ENCODE measurements around the gene TMEM256. TPM values are rescaled to one million over a fixed set of nuclear protein-coding genes. Genes with fewer than 3 reads are reported as not detected.
A peak's percentile ranks its signal among the peaks of the same experiment; 100 is the strongest.

TMEM256 gene
- polyA plus RNA-seq, 1 donor from 2014 or later, result 84.7 TPM

DNA sequence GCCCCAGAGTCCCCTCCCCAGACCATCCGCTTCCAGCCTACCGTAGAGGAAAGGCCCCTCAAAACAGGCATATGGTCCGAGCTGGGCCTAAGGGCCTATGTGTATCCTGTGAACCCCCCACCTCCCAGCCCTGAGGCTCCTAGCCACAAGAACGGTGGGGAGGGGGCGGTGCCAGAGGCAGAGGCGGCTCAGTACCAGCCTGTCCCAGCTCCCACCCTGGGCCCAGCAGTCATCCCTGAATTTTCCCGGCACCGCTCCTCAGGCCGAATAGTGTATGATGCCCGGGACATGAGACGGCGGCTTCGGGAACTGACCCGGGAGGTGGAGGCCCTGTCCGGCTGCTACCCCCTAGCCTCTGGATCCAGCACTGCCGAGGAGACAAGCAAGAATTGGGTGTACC, 17.3 kb upstream of the TMEM256 start:
- peaks cover 9% of the 10 kb centered on the region for H3K27me3 Mint-ChIP-seq
- no peak overlapping the region for H3K4me3 Mint-ChIP-seq
- no peaks in the 10 kb centered on the region for H3K36me3 Mint-ChIP-seq
- H3K4me1 Mint-ChIP-seq, result no peaks in the 10 kb centered on the region
- H3K9me3 Mint-ChIP-seq, result no peaks in the 10 kb centered on the region
- no peak overlapping the region for H3K27ac Mint-ChIP-seq

DNA sequence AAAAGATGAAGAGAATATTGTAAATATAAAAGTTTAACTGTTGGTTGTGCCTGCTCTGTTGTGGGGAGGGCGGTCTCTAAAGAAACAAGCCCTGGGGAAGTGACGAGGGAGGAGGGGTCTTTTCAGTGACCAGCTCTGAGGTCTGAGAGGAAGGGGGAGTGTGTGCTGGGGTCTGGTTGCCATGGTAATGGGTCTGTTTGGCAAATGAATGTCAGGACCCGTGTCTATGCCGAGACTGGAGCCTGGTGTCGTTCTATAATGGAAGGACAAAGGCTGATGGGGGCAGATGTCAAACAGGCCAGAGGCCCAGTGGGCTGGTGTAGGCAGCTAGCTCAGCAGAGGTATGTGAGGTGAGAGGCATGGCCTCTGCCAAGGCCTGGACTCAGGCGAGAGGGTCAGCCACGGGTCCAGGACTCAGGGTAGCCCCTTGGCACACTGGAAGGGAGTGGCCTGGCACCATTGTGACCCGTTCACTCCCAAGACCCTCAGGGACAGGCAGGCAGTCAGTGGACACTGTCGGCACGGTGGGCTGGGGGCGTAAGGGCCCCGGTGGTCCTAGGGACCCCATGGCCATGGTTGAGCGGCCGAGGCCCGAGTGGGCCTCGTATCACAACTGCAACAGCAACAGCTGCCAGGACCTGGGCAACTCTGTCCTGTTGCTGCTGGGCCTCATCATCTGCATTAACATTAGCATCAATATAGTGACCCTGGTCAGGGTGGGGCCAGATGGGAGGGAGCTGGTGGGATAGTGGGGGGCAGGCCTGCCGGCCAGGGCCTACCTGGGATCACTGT, 16.1 kb upstream of the TMEM256 start, which contains the start of gene SPEM1:
Gene SPEM1 (plus strand): TSS at position 506 of the 792 bp plus-strand sequence. CDS start 61 bp downstream, at position 567.
- Mint-ChIP-seq H3K9me3 (no peaks in the 10 kb centered on the region), H3K27ac (no peak within 1 kb of the TSS), H3K4me3 (no peak within 1 kb of the TSS), H3K27me3 (peaks cover 7% of the 10 kb centered on the region), H3K36me3 (no peaks in the 10 kb centered on the region), H3K4me1 (no peaks in the 10 kb centered on the region)

DNA sequence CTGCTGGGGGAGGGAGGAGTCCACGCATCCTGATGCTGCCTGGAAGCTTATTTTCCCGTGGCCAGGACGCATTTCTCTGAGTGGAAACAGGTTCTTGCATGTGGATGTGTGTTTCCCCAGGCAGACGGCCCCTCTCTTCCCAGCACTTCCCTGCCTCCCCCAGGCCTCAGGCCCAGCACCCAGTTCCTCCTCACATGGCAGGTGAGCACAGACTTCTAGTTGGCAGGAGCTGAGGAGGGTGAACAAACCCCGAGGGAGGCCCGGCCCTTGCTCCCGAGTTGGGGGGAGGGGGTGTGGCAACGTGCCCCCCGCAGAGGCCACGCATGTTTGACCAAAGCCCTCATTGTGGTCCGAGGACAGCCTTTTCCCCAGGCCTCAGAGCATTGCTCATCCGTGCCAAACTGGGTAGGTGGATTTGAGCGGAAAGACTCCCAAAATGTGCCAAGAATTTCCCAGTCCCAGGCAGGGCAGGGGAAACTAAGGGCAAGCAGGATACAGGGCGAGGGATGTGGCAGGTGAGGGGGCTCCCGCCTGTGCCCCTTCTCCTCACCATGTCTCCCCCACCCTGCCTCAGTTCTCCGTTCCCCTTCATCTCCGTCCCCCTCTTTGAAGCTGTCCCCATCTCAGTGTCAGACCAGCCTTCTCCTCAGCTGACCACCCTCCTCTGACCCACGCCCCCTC, 14.7 kb upstream of the TMEM256 start:
- no peak overlapping the region for H3K27ac Mint-ChIP-seq
- H3K4me1 Mint-ChIP-seq, result no peaks in the 10 kb centered on the region
- peaks cover 7% of the 10 kb centered on the region for H3K27me3 Mint-ChIP-seq
- H3K36me3 Mint-ChIP-seq, result no peaks in the 10 kb centered on the region
- H3K4me3 Mint-ChIP-seq, result no peak overlapping the region
- no peaks in the 10 kb centered on the region for H3K9me3 Mint-ChIP-seq

DNA sequence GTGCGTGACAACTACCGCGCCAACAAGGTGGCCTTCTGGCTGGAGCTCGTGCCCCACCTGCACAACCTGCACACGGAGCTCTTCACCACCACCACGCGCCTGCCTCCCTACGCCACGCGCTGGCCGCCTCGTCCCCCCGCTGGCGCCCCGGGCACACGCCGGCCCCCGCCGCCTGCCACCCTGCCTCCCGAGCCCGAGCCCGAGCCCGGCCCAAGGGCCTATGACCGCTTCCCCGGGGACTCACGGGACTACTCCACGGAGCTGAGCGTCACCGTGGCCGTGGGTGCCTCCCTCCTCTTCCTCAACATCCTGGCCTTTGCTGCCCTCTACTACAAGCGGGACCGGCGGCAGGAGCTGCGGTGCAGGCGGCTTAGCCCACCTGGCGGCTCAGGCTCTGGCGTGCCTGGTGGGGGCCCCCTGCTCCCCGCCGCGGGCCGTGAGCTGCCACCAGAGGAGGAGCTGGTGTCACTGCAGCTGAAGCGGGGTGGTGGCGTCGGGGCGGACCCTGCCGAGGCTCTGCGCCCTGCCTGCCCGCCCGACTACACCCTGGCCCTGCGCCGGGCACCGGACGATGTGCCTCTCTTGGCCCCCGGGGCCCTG, 13.3 kb upstream of the TMEM256 start:
- H3K4me1 Mint-ChIP-seq, result no peaks in the 10 kb centered on the region
- H3K36me3 Mint-ChIP-seq, result no peaks in the 10 kb centered on the region
- peaks cover 7% of the 10 kb centered on the region for H3K27me3 Mint-ChIP-seq
- H3K27ac Mint-ChIP-seq, result no peak overlapping the region
- no peak overlapping the region for H3K4me3 Mint-ChIP-seq
- H3K9me3 Mint-ChIP-seq, result no peaks in the 10 kb centered on the region

DNA sequence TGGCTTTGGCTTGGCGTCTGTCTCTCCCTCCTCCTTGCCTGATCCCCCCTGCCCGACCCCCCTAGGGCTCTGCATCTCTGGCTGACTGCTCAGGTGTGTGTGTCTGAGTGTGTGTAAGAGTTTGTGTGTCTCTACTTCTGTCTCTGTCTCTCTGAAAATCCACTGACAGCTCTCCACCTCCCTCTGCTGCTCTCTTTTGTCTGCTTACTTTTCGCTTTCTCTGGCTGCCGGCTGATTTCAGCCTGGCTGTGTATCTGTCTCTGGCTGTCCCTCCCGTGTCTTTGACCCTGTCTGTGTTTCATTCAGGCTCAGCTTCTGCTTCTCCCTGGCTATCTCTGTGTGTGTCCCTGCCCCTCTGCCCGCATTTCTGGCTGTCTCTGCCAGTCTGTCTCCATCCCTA, 12.4 kb upstream of the TMEM256 start:
- H3K27ac Mint-ChIP-seq, result peak overlapping the region in 1 of 3 donors; percentile 75
- no peak overlapping the region for H3K4me3 Mint-ChIP-seq

DNA sequence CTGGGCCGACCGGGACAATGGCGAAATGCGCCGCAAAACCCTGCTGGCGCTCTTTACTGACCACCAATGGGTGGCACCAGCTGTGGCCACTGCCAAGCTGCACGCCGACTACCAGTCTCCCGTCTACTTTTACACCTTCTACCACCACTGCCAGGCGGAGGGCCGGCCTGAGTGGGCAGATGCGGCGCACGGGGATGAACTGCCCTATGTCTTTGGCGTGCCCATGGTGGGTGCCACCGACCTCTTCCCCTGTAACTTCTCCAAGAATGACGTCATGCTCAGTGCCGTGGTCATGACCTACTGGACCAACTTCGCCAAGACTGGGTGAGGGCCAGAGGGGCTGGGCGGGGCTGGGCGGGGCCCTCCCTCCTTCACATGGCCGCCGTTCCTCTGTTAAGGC, 11.9 kb upstream of the TMEM256 start:
- H3K4me3 Mint-ChIP-seq, result no peak overlapping the region
- no peak overlapping the region for H3K27ac Mint-ChIP-seq
- peaks cover 7% of the 10 kb centered on the region for H3K27me3 Mint-ChIP-seq
- H3K4me1 Mint-ChIP-seq, result no peaks in the 10 kb centered on the region
- no peaks in the 10 kb centered on the region for H3K9me3 Mint-ChIP-seq
- H3K36me3 Mint-ChIP-seq, result no peaks in the 10 kb centered on the region

More for the DNA sequence above, 12.4 kb upstream of the TMEM256 start:
- Mint-ChIP-seq H3K4me1 (no peaks in the 10 kb centered on the region), H3K27me3 (peaks cover 7% of the 10 kb centered on the region), H3K36me3 (no peaks in the 10 kb centered on the region), H3K9me3 (no peaks in the 10 kb centered on the region)

DNA sequence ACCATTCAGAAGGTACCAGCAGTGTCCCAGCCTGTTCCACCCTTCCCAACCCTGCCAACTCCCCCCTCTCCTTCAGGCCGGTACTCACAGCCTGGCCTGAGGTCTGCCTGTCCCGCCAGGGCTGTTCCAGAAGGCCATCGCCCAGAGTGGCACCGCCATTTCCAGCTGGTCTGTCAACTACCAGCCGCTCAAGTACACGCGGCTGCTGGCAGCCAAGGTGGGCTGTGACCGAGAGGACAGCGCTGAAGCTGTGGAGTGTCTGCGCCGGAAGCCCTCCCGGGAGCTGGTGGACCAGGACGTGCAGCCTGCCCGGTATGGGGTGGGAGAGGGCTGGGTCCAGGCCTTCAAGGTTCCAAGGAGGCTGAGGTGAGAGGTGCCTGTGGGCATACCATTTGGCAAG, 10.9 kb upstream of the TMEM256 start:
- H3K36me3 Mint-ChIP-seq, result no peaks in the 10 kb centered on the region
- peak overlapping the region in 1 of 3 donors; percentile 62 for H3K27ac Mint-ChIP-seq
- peaks cover 6% of the 10 kb centered on the region for H3K27me3 Mint-ChIP-seq
- H3K9me3 Mint-ChIP-seq, result no peaks in the 10 kb centered on the region
- no peaks in the 10 kb centered on the region for H3K4me1 Mint-ChIP-seq
- no peak overlapping the region for H3K4me3 Mint-ChIP-seq

DNA sequence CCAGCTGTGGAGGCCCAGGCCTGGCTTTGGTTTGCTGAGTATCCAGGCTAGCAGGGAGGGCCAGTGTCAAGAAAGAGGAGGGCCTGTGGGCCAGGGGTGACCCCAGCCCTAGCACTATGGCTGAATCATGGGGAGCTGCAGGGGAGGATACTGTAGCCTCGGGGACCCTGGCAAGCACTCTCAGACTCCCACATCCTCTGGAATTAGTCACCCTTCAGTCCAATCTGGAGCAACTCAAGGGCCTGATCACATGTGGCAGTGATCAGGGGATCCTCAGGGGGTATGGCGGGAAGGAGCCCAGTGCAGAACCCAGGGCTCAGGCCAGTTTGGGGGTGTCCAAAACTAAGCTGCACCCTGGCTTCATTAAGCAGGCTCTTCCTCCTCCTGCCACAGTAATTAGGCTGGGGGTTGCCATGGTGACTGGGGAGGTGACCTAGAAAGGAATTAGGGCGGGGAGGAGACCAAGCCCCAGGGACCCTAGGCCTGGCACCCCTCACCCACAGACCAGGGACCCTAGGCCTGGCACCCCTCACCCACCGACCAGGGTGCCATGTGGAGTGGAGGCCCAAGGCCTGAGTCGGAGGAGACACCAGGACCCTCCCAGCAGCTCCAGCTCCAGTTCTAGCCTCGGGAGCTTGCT, 9.6 kb upstream of the TMEM256 start:
- no peaks in the 10 kb centered on the region for H3K9me3 Mint-ChIP-seq
- H3K4me1 Mint-ChIP-seq, result no peaks in the 10 kb centered on the region
- no peaks in the 10 kb centered on the region for H3K36me3 Mint-ChIP-seq
- H3K4me3 Mint-ChIP-seq, result no peak overlapping the region
- H3K27ac Mint-ChIP-seq, result no peak overlapping the region
- peaks cover 3% of the 10 kb centered on the region for H3K27me3 Mint-ChIP-seq

DNA sequence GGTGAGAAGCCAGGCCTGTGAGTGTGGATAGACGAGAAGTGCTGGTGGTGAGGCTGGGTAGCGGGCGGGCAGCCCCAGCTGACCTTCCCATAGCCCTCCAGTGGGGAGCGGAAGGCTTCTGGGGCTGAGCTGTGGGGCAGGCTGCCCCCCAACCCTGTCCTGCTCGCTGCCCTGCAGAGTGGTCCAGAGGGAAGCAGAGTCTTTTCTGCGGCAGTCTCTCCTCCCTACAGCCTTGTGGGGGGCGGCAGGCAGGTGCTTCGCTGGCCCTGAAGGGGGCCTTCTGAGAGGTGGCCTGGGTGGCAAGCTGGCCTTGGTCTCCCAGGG, 7.5 kb upstream of the TMEM256 start:
- Mint-ChIP-seq H3K4me3 (no peak overlapping the region), H3K27ac (no peak overlapping the region), H3K36me3 (no peaks in the 10 kb centered on the region)

DNA sequence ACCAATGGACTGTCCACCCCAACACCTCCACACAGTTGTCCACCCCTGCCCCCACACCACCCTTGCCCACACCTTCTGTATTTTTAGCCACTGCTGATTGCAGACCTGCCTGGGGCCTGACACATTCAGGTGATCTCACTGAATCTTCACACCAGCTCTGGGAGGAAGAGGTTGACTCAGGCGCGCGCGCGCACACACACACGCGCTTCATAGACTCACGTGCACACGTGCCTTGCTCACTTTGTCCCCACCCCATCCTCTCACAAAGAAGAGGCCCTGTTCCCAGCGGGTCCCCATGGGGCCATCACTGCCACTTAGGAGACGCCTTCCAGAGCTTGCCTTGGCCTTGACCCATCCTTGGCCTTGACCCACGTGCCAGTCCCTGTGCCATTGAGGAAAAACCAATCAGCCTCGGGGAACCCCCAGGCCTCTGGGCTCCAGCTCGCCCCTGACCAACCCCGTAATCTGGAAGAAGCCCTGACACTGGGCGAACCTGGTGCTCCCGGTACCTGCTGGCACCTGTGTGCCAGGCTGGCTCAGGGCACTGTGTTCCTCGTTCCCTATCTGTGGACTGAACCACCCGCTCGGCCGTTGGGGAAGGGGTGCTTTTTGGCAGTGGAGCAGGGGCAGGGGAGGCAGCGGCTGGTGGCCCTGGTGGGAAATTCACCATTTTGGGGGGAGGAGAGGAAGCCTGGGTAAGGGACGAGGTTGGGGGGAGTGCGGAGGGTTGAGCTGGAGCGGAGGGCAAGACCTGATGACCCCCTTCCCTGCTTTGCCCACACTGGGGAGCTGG, 6.9 kb upstream of the TMEM256 start:
- H3K9me3 Mint-ChIP-seq, result no peaks in the 10 kb centered on the region
- peaks cover 0 to 4% (median 2%) of the 10 kb centered on the region in 3 donors for H3K4me1 Mint-ChIP-seq
- peaks cover 3% of the 10 kb centered on the region for H3K27me3 Mint-ChIP-seq
- no peaks in the 10 kb centered on the region for H3K36me3 Mint-ChIP-seq
- no peak overlapping the region for H3K27ac Mint-ChIP-seq
- H3K4me3 Mint-ChIP-seq, result peak overlapping the region in 1 of 4 donors; percentile 74

More for the DNA sequence above, 7.5 kb upstream of the TMEM256 start:
- H3K27me3 Mint-ChIP-seq, result peaks cover 3% of the 10 kb centered on the region
- H3K9me3 Mint-ChIP-seq, result no peaks in the 10 kb centered on the region
- peaks cover 0 to 2% (median 0%) of the 10 kb centered on the region in 3 donors for H3K4me1 Mint-ChIP-seq

DNA sequence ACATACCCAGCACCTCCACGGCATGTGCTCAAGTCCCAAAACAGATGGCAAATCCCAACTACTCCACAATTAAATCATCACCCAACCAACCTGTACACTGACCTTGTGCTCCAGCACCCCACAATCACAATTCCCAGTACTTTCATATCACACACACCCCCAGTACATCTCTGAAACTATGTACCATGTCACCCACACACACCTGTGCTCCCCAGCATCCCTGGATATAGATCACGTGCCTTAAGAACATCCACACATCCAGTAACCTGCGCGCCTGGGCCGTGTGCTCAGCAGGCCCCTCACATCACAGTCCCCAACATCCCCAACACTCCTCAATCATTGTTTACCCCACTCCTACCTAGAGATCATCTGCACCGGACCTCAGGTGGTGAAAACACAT, 5.8 kb upstream of the TMEM256 start:
- Mint-ChIP-seq H3K27ac (peak overlapping the region in 1 of 3 donors; percentile 84), H3K9me3 (no peaks in the 10 kb centered on the region), H3K4me3 (peak overlapping the region in 1 of 4 donors; percentile 5), H3K36me3 (no peaks in the 10 kb centered on the region), H3K27me3 (peaks cover 6% of the 10 kb centered on the region), H3K4me1 (peaks cover 0 to 6% (median 2%) of the 10 kb centered on the region in 3 donors)

DNA sequence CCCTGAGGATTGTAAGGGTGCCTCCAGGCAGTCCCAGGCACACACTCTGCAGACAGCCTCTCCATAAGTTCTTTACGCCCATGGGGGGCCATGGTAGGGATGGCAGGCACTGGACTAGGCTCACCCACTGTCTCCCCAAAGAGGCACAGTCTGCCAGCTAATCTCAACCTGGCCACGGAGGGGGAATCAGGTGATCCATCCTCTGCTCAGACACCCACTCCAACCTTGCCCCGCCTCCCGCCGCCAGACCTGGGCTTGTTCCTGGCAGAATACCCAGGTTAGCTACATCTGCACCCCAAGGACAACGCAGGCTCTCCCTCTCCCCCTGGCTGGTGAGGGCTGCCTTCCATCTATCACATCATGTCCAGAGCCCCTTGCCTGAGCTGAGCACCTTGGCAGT, 5.0 kb upstream of the TMEM256 start:
- Mint-ChIP-seq H3K27me3 (peaks cover 6% of the 10 kb centered on the region), H3K4me3 (peak overlapping the region in 1 of 4 donors; percentile 5), H3K36me3 (no peaks in the 10 kb centered on the region), H3K27ac (no peak overlapping the region), H3K4me1 (peaks cover 2 to 10% (median 4%) of the 10 kb centered on the region in 3 donors), H3K9me3 (no peaks in the 10 kb centered on the region)

DNA sequence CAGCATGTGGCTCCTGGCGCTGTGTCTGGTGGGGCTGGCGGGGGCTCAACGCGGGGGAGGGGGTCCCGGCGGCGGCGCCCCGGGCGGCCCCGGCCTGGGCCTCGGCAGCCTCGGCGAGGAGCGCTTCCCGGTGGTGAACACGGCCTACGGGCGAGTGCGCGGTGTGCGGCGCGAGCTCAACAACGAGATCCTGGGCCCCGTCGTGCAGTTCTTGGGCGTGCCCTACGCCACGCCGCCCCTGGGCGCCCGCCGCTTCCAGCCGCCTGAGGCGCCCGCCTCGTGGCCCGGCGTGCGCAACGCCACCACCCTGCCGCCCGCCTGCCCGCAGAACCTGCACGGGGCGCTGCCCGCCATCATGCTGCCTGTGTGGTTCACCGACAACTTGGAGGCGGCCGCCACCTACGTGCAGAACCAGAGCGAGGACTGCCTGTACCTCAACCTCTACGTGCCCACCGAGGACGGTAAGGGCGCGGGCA, 4.4 kb upstream of the TMEM256 start:
- Mint-ChIP-seq H3K27me3 (peaks cover 6% of the 10 kb centered on the region), H3K4me1 (peaks cover 3 to 12% (median 5%) of the 10 kb centered on the region in 3 donors), H3K36me3 (no peaks in the 10 kb centered on the region), H3K27ac (no peak overlapping the region), H3K4me3 (no peak overlapping the region), H3K9me3 (no peaks in the 10 kb centered on the region)

DNA sequence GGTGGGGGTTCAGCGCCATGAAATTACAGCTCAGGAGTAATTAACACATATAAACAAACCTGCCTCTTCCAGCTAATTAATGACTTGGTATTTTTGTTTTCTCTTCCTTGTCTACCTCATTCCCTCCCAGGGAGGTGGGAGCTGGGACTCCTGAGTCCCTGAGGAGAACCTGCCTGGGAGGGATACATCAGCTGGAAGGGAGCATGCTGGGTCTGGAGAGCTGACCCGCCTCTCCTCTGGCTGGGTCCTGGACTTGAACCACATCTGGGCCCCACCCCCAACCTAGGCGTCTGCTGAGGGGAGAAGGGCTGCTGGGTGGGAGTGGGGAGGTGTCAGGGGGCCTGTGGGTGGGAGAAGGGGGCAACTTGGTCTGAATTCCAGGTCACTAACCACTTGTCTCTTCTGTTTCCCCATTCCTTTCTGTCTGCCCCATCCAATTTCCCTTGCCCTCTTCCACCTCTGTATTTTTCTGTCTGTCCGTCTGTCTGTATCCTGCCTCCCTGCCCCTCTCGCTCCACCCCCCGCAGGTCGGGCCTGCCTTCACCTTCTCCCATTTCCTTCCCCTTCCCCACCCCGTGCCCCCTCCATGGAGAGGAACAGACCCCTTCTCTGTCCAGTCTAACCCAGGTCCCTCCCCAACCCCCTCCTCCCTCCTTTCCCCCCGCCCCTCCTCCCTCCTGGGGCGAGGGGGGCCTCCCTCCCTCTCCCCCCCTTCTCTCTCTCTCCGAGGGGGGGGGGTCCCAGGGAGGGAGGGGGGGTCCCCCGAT, 3.8 kb upstream of the TMEM256 start, which contains the start of gene NLGN2:
Gene NLGN2 (plus strand): TSS at position 361 of the 767 bp plus-strand sequence. CDS start 411 bp downstream, outside the sequence.
- H3K27me3 Mint-ChIP-seq, result peaks cover 6% of the 10 kb centered on the region
- peaks cover 5 to 16% (median 8%) of the 10 kb centered on the region in 3 donors for H3K4me1 Mint-ChIP-seq
- H3K4me3 Mint-ChIP-seq, result peak within 1 kb of the TSS in 2 of 4 donors; percentile 27 to 57
- H3K27ac Mint-ChIP-seq, result peak within 1 kb of the TSS in 1 of 3 donors; percentile 53
- no peaks in the 10 kb centered on the region for H3K9me3 Mint-ChIP-seq
- no peaks in the 10 kb centered on the region for H3K36me3 Mint-ChIP-seq

Data from IgD-negative memory B cell (primary cell).